K562 (cell line): Measurements from ENCODE around the gene SPOUT1. TPM values are rescaled to one million over a fixed set of nuclear protein-coding genes. Genes with fewer than 3 reads are reported as not detected.

Source experiments
- ATAC-seq: fragments of 200-7000 bp; cut with Tn5 transposase; 3 replicates; pipeline ENCODE4 v1.9.1; 2020; ENCODE audit warnings: moderate library complexity
- BruUV-seq: library from RNA; stranded (reverse); fragments of 400-500 nt; replicated peaks from 2 replicates; lab custom pipeline; 2021; lab: Mats Ljungman, UMichigan
- CTCF ChIA-PET: fragments of 300-600 bp; formaldehyde crosslinking; extraction: SDS; loops from one replicate; lab custom pipeline; 2021; ENCODE audit warnings: low intra/inter-chr PET ratio; lab: Yijun Ruan, JAX
- POLR2A ChIA-PET: fragments of 300-600, 350-650 bp; sonication (Branson Sonifier 250); formaldehyde crosslinking; extraction: SDS; loops from one replicate; lab custom pipeline; 2021; ENCODE audit warnings: antibody characterized with exemption, inconsistent platforms; lab: Yijun Ruan, JAX
- DNase-seq, 4 experiments: peaks; one replicate each; pipeline versions ENCODE4 v3.0.0 to v3.0.0-alpha.2; 2011 to 2018; ENCODE audit warnings: low spot score in 3 of 4, mixed read lengths in 3 of 4; ENCODE audit errors: extremely low read depth in 1 of 4
- FAIRE-seq: peaks from 2 replicates; lab custom pipeline; 2011; peaks lifted over from hg19 to GRCh38; lab: Jason Lieb, UNC
- H2AFZ ChIP-seq: 2 replicates; pipeline ENCODE4 v1.6.0; 2011; ENCODE audit warnings: low read depth, low read length, control low read depth, inconsistent platforms
- H3K27ac ChIP-seq: fragments of 200-600 bp; 3 replicates; pipeline ENCODE4 v1.8.0; 2011; ENCODE audit warnings: low read depth, mild to moderate bottlenecking, control low read depth, inconsistent platforms, low read length, moderate library complexity, mixed read lengths; ENCODE audit errors: extremely low read depth
- H3K27me3 ChIP-seq, 2 experiments: fragments of 300-600 bp in 1 of 2; 2 replicates in 1 of 2; 3 replicates in 1 of 2; pipeline versions ENCODE4 v1.6.0 to v1.8.0; 2011; ENCODE audit warnings: inconsistent platforms in 2 of 2, low read length in 2 of 2, mild to moderate bottlenecking in 1 of 2, mixed read lengths in 1 of 2, moderate library complexity in 1 of 2; ENCODE audit not compliant: control insufficient read depth in 2 of 2, insufficient read depth in 2 of 2
- H3K36me3 ChIP-seq: fragments of 300-600 bp; 3 replicates; pipeline ENCODE4 v1.8.0; 2011; ENCODE audit warnings: mild to moderate bottlenecking, low read length, inconsistent platforms; ENCODE audit not compliant: control insufficient read depth, insufficient read depth
- H3K4me1 ChIP-seq, 2 experiments: fragments of 200-600 bp in 1 of 2; replicated peaks in 1 of 2; 2 replicates in 1 of 2; 3 replicates in 1 of 2; pipeline versions ENCODE4 v1.5.1 to v1.8.0; 2011; ENCODE audit warnings: inconsistent platforms in 2 of 2, low read length in 2 of 2, mild to moderate bottlenecking in 1 of 2, mixed read lengths in 1 of 2, moderate library complexity in 1 of 2; ENCODE audit not compliant: control insufficient read depth in 2 of 2, insufficient read depth in 2 of 2
- H3K4me2 ChIP-seq: 2 replicates; pipeline ENCODE4 v1.6.1; 2011; ENCODE audit warnings: low read length, control low read depth, inconsistent platforms, mixed read lengths; ENCODE audit not compliant: insufficient read depth
- H3K4me3 ChIP-seq: fragments of 200-600 bp; sonication (generic), shearing (Covaris generic); 2 replicates; pipeline ENCODE4 v1.5.1; 2016; ENCODE audit warnings: control low read depth, inconsistent platforms
- H3K79me2 ChIP-seq: fragments of 200-600 bp; 3 replicates; pipeline ENCODE4 v1.8.0; 2011; ENCODE audit warnings: low read length, inconsistent platforms; ENCODE audit not compliant: control insufficient read depth, insufficient read depth
- H3K9ac ChIP-seq, 2 experiments: 2 replicates each; pipeline versions ENCODE4 v1.6.0 to v1.6.1; 2011; ENCODE audit warnings: low read depth in 2 of 2, low read length in 2 of 2, control low read depth in 1 of 2, inconsistent platforms in 1 of 2, mild to moderate bottlenecking in 1 of 2, mixed read lengths in 1 of 2; ENCODE audit not compliant: insufficient read depth in 1 of 2
- H3K9me1 ChIP-seq: one replicate; pipeline ENCODE4 v1.6.0; 2011; ENCODE audit warnings: inconsistent platforms, mild to moderate bottlenecking, low read length, moderate library complexity; ENCODE audit not compliant: control insufficient read depth, insufficient read depth
- H3K9me3 ChIP-seq: replicated peaks from 2 replicates; pipeline ENCODE4 v1.5.1; 2011; ENCODE audit warnings: low read depth, low read length, inconsistent platforms; ENCODE audit not compliant: control insufficient read depth, insufficient read depth
- H4K20me1 ChIP-seq: replicated peaks from 2 replicates; pipeline ENCODE4 v1.6.1; 2011; ENCODE audit warnings: low read length, inconsistent platforms, mixed read lengths; ENCODE audit not compliant: control insufficient read depth, insufficient read depth
- ARID2 ChIP-seq: fragments of 450-650 bp; IDR thresholded peaks from 2 replicates; pipeline ENCODE4 v1.6.1; 2017; ENCODE audit warnings: antibody characterized with exemption, mild to moderate bottlenecking
- ESRRA ChIP-seq: fragments of 450-650 bp; IDR thresholded peaks from 2 replicates; pipeline ENCODE4 v1.6.1; 2014; ENCODE audit warnings: low read depth, mild to moderate bottlenecking, moderate library complexity, borderline replicate concordance
- JUND ChIP-seq, 2 experiments: IDR thresholded peaks; 2 replicates in 1 of 2; 3 replicates in 1 of 2; pipeline ENCODE4 v1.6.1; 2011; ENCODE audit warnings: borderline replicate concordance in 2 of 2, low read depth in 2 of 2, low read length in 2 of 2, improper control_type of control experiment in 1 of 2, missing biosample characterization in 1 of 2, missing genetic modification characterization in 1 of 2, missing genetic modification reagents in 1 of 2
- MAFG ChIP-seq: fragments of 450-650 bp; conservative IDR thresholded peaks from 2 replicates; pipeline ENCODE4 v1.6.1; 2016; ENCODE audit warnings: missing genetic modification characterization, missing compliant biosample characterization
- MBD2 ChIP-seq: sonication (generic); IDR thresholded peaks from 2 replicates; pipeline ENCODE4 v1.6.1; 2016; ENCODE audit warnings: low read depth, borderline replicate concordance
- MEF2A ChIP-seq: IDR thresholded peaks from 2 replicates; pipeline ENCODE4 v1.6.1; 2011; ENCODE audit warnings: low read depth, mild to moderate bottlenecking, low read length, moderate library complexity; ENCODE audit not compliant: control insufficient read depth
- NFIC ChIP-seq: fragments of 450-650 bp; IDR thresholded peaks from 2 replicates; pipeline ENCODE4 v1.6.1; 2017; ENCODE audit warnings: mild to moderate bottlenecking, inconsistent platforms
- PHF21A ChIP-seq: fragments of 450-650 bp; IDR thresholded peaks from 2 replicates; pipeline ENCODE4 v1.6.1; 2017; ENCODE audit warnings: low read depth, borderline replicate concordance
- POLR3A ChIP-seq: IDR thresholded peaks from 2 replicates; pipeline ENCODE4 v1.6.1; 2011; ENCODE audit warnings: borderline replicate concordance, mild to moderate bottlenecking, moderate library complexity; ENCODE audit not compliant: insufficient read length, insufficient read depth; ENCODE audit errors: extremely low read depth
- PREB ChIP-seq: sonication (generic); formaldehyde crosslinking; IDR thresholded peaks from 2 replicates; pipeline ENCODE4 v1.8.1; 2023; ENCODE audit warnings: mild to moderate bottlenecking, missing genetic modification reagents
- RBM15 ChIP-seq: fragments of 200-400 bp; formaldehyde crosslinking; IDR thresholded peaks from 2 replicates; pipeline ENCODE4 v1.6.1; 2018; ENCODE audit warnings: mild to moderate bottlenecking, low read length, moderate library complexity; ENCODE audit not compliant: insufficient read depth
- RBM39 ChIP-seq: fragments of 200-400 bp; formaldehyde crosslinking; optimal IDR thresholded peaks from 2 replicates; pipeline ENCODE3; 2018; ENCODE audit warnings: low read depth, low read length
- SETDB1 ChIP-seq: IDR thresholded peaks from one replicate; pipeline ENCODE4 v1.6.1; 2012; ENCODE audit warnings: low read length, control low read depth, inconsistent platforms
- SRSF7 ChIP-seq: fragments of 200-400 bp; formaldehyde crosslinking; optimal IDR thresholded peaks from 2 replicates; pipeline ENCODE3; 2017; ENCODE audit warnings: mild to moderate bottlenecking, low read depth, low read length
- TSC22D4 ChIP-seq: fragments of 450-650 bp; IDR thresholded peaks from 2 replicates; pipeline ENCODE4 v1.6.1; 2016; ENCODE audit warnings: missing genetic modification characterization, missing biosample characterization, control low read depth
- YBX1 ChIP-seq: fragments of 450-650 bp; IDR thresholded peaks from 2 replicates; pipeline ENCODE4 v1.7.1; 2016; ENCODE audit warnings: mild to moderate bottlenecking
- ZNF445 ChIP-seq: fragments of 250-450 bp; sonication (Bioruptor Pico); IDR thresholded peaks from 2 replicates; pipeline ENCODE4 v1.4.0; 2020; ENCODE audit warnings: low read depth, mild to moderate bottlenecking, moderate library complexity
- WGBS: fragments of 100-300 bp; shearing (Covaris generic); methylation state at CpG from one replicate; pipeline ENCODE4 v1.1.6; 2016; ENCODE audit warnings: low coverage, mixed read lengths; ENCODE audit not compliant: insufficient coverage; ENCODE audit errors: missing lambda C conversion rate; 5-methylcytosine and 5-hydroxymethylcytosine counted together
- in situ Hi-C: fragments of 300-500 bp; cut with MboI; formaldehyde crosslinking; loops from 4 replicates; pipeline ENCODE4 v1.15.0; 2018; ENCODE audit warnings: inconsistent platforms, mixed read lengths
- intact Hi-C: fragments of 100-400 bp; cut with micrococcal nuclease; formaldehyde crosslinking; loops from 2 replicates; pipeline ENCODE4 v1.14.2; 2022
- polyA plus RNA-seq, 8 experiments: library from polyadenylated mRNA; depleted of rRNA in 4 of 8; stranded (reverse) in 5 of 8; unstranded in 3 of 8; fragments of >200 nt; fragmentation: Nextera tagmentation in 2 of 8; fragmentation: Illumina TruSeq in 1 of 8; extraction: Ambion mirVana in 2 of 8; extraction: Trizol in 1 of 8; gene quantifications; 2 replicates each; pipeline versions ENCODE4 v1.2.1 to v1.2.3, GENCODE V29; 2011 to 2014; ENCODE audit warnings: inconsistent platforms in 1 of 8, missing spikeins in 1 of 8
- total RNA-seq, 7 experiments: library from RNA; depleted of rRNA in 6 of 7; stranded (reverse); fragments of >200 nt in 6 of 7; fragmentation: Illumina TruSeq in 2 of 7; extraction: Trizol in 2 of 7; gene quantifications; 2 replicates each; pipeline versions ENCODE4 v1.2.1 to v1.2.3, GENCODE V29; 2011 to 2021; ENCODE audit warnings: low replicate concordance in 1 of 7
- TF ChIP-seq, protein P1 (sequence below): sonication (generic); formaldehyde crosslinking; IDR thresholded peaks from 2 replicates; pipeline ENCODE4 v1.8.1; 2023; ENCODE audit warnings: mild to moderate bottlenecking, missing genetic modification reagents

The SPOUT1 gene
- total and polyA plus RNA-seq, 9 of the 15 experiments (the other 6 are each of a cell fraction or from before 2014, with no cell fraction given): 10.6 to 121 (median 37.4) TPM

DNA sequence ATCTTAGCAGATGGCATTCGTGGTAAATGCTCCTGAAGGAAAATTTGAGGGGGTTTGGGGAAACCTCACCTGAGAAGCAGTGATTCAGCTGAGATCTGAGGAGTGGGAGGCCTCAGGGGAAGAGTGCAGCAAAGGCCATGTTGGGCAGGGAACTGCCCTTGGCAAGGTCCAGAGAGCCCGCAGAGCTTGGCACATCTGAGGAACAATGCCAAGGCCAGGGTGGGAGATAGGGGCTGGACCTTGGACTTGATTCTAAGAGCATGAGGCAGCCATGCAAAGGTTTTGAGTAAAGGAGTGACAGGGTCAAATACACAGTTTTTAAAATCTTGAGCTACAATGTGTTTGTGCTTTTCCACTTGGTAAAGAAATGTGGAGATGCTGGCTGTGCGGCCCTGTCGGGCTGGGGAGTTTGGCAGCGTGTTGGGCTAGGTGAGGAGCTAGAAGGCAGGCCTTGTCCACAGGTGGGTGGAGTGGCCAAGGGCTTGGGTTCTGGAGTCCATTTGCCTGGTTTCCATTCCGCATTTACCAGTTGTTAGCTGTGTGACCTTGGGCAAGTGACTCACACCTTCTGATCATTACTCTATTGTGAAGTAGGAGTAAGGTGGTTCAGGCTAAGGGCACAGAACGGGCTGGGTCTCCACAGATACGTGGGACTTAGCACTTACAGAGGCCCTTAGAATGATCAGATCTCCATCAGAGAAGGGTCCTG lies 36.5 kb downstream of the SPOUT1 start (continued):
- no peak for TF ChIP-seq POLR3A
- no peak for TF ChIP-seq RBM39

DNA sequence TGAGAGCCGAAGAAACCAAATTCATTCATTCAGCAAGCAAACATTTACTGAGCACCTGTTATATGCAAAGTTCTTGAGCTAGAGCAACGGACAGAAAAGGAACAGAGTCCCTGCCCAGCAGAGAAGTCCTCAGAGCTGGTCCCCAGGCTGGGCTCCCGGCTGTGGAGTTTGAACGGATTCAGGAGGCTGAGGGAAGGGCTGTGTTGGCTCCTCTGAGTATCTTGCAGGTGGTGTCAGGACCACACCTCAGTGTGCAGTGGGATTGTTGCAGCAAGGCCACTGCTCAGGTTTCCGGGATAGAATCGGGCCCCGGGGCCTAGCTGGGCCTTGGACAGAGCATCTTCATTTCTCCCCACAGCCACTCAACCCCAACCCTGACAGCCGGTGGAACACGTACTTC lies 37.5 kb downstream of the SPOUT1 start:
- ChIA-PET CTCF (no interaction called here), POLR2A (interaction anchor here (1.1 to 2.9 kb wide), 2 partner anchors 16 to 28 kb away, joined by 3 to 12 read pairs; no protein-coding TSS in a partner anchor)
- Histone ChIP-seq H3K79me2 (peaks cover 18% of the 10 kb centered on the region), H3K9me1 (no peaks in the 10 kb centered on the region), H2AFZ (no peak overlapping the region), H3K36me3 (peaks cover 64% of the 10 kb centered on the region), H3K4me1 (peaks cover 6 to 8% of the 10 kb centered on the region in 2 experiments; a peak in 4 of 5 replicates), H3K4me2 (no peak overlapping the region), H4K20me1 (no peaks in the 10 kb centered on the region), H3K27ac (no peak overlapping the region), H3K9me3 (no peaks in the 10 kb centered on the region), H3K9ac (no peak overlapping the region), H3K27me3 (no peaks in the 10 kb centered on the region), H3K4me3 (no peak overlapping the region)
- no peak for ATAC-seq
- intact Hi-C loops (no loop called here), in situ Hi-C loops (no loop called here)
- FAIRE-seq: no peak
- DNase-seq: no peak
- BruUV-seq: no TSS peak
- WGBS: 93% methylated on average over 9 of the region's 9 CpGs
- TF ChIP-seq ZNF445 (CRISPR knock-in tag) (no peak), MAFG (tag) (no peak), PREB (no peak), SETDB1 (no peak), ESRRA (no peak), NFIC (no peak), MEF2A (no peak), RBM15 (no peak), ARID2 (no peak), SRSF7 (no peak), PHF21A (no peak), TSC22D4 (no peak), JUND (IDR thresholded peaks at IDR 0.05; ENCODE audit: borderline replicate concordance, low read depth, low read length) (no peak), JUND (tag; IDR thresholded peaks at IDR 0.05; ENCODE audit: borderline replicate concordance, low read depth, low read length) (no peak), YBX1 (no peak), MBD2 (no peak)
- TF ChIP-seq, protein P1, sequence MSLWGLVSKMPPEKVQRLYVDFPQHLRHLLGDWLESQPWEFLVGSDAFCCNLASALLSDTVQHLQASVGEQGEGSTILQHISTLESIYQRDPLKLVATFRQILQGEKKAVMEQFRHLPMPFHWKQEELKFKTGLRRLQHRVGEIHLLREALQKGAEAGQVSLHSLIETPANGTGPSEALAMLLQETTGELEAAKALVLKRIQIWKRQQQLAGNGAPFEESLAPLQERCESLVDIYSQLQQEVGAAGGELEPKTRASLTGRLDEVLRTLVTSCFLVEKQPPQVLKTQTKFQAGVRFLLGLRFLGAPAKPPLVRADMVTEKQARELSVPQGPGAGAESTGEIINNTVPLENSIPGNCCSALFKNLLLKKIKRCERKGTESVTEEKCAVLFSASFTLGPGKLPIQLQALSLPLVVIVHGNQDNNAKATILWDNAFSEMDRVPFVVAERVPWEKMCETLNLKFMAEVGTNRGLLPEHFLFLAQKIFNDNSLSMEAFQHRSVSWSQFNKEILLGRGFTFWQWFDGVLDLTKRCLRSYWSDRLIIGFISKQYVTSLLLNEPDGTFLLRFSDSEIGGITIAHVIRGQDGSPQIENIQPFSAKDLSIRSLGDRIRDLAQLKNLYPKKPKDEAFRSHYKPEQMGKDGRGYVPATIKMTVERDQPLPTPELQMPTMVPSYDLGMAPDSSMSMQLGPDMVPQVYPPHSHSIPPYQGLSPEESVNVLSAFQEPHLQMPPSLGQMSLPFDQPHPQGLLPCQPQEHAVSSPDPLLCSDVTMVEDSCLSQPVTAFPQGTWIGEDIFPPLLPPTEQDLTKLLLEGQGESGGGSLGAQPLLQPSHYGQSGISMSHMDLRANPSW (CRISPR knock-in tag): no peak
